Right lobe of liver (tissue), 4 donors: ENCODE results near the gene DDX46.

Experiments used
- CTCF ChIP-seq, 4 donors: fragments of 200-600 bp in 3 of 4; fragments of 450-650 bp in 1 of 4; IDR thresholded peaks; one replicate each; pipeline versions ENCODE4 v1.5.1 to v1.8.0; 2016 to 2022; ENCODE audit warnings: antibody characterized with exemption in 4 of 4, mild to moderate bottlenecking in 2 of 4
- POLR2A ChIP-seq: fragments of 450-650 bp; IDR thresholded peaks from one replicate; pipeline ENCODE4 v1.6.1; 2017; ENCODE audit warnings: antibody characterized with exemption, mild to moderate bottlenecking
- donor health status: DM: no; HTN: no; CAD: no.
- donor health status: DM: no; HTN: no; CAD: no.
- donor health status: DM: no; HTN: yes; CAD: no.

- no peak for TF ChIP-seq CTCF (IDR thresholded peaks at IDR 0.05)
- no peak for TF ChIP-seq POLR2A
Measured at GRCh38 chr5:134844252-134844651, 85.7 kb downstream of the DDX46 start.
